Measurements from ENCODE around the gene CEP112. TPM values are rescaled to one million over a fixed set of nuclear protein-coding genes. Genes with fewer than 3 reads are reported as not detected.

The CEP112 gene
- total and polyA plus RNA-seq, 2 of the 13 experiments (the other 11 are each of a cell fraction or from before 2014, with no cell fraction given) = 1.2 to 3.4 TPM

GRCh38 chr17:66191593-66192377, at the start of gene CEP112 (continued):
- TF ChIP-seq, protein P1, sequence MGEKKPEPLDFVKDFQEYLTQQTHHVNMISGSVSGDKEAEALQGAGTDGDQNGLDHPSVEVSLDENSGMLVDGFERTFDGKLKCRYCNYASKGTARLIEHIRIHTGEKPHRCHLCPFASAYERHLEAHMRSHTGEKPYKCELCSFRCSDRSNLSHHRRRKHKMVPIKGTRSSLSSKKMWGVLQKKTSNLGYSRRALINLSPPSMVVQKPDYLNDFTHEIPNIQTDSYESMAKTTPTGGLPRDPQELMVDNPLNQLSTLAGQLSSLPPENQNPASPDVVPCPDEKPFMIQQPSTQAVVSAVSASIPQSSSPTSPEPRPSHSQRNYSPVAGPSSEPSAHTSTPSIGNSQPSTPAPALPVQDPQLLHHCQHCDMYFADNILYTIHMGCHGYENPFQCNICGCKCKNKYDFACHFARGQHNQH (CRISPR knock-in tag; IDR thresholded peaks at IDR 0.05) = no peak
- TF ChIP-seq YEATS4 (CRISPR knock-in tag; IDR thresholded peaks at IDR 0.05; ENCODE audit: borderline replicate concordance) (peak; percentile 74), ZBTB39 (CRISPR knock-in tag; IDR thresholded peaks at IDR 0.05) (no peak), SRSF1 (optimal IDR thresholded peaks at IDR 0.05; ENCODE audit: low read depth, low read length) (peak; percentile 75), BCL6 (CRISPR knock-in tag; IDR thresholded peaks at IDR 0.05) (no peak), RCOR2 (CRISPR knock-in tag; IDR thresholded peaks at IDR 0.05) (0 out of 2 replicates have a peak, but pooled peaks have one; percentile 5), ZSCAN30 (CRISPR knock-in tag; IDR thresholded peaks at IDR 0.05) (0 out of 2 replicates have a peak, but pooled peaks have one; percentile 72), GABPA (IDR thresholded peaks at IDR 0.05; ENCODE audit: low read depth, low read length) (no peak), GABPA (CRISPR knock-in tag; IDR thresholded peaks at IDR 0.05; ENCODE audit: low read depth) (peak; percentile 44; the same call in 1 of the 2 replicates), ZSCAN22 (CRISPR knock-in tag; IDR thresholded peaks at IDR 0.05) (no peak), RFXANK (CRISPR knock-in tag; IDR thresholded peaks at IDR 0.05) (no peak), ESRRA (CRISPR knock-in tag; IDR thresholded peaks at IDR 0.05; ENCODE audit: low read depth) (no peak), SALL1 (CRISPR knock-in tag; IDR thresholded peaks at IDR 0.05) (peak; percentile 62), BHLHE40 (IDR thresholded peaks at IDR 0.05; ENCODE audit: low read length) (no peak), PBX2 (CRISPR knock-in tag; IDR thresholded peaks at IDR 0.05) (no peak), ADNP (CRISPR knock-in tag; IDR thresholded peaks at IDR 0.05) (no peak), RBM39 (IDR thresholded peaks at IDR 0.05; ENCODE audit: low read depth, low read length, poor library complexity, severe bottlenecking) (peak; percentile 83), ZNF619 (CRISPR knock-in tag; IDR thresholded peaks at IDR 0.05) (no peak), ZNF703 (CRISPR knock-in tag; IDR thresholded peaks at IDR 0.05; ENCODE audit: borderline replicate concordance) (no peak)
- TF ChIP-seq, protein P2, sequence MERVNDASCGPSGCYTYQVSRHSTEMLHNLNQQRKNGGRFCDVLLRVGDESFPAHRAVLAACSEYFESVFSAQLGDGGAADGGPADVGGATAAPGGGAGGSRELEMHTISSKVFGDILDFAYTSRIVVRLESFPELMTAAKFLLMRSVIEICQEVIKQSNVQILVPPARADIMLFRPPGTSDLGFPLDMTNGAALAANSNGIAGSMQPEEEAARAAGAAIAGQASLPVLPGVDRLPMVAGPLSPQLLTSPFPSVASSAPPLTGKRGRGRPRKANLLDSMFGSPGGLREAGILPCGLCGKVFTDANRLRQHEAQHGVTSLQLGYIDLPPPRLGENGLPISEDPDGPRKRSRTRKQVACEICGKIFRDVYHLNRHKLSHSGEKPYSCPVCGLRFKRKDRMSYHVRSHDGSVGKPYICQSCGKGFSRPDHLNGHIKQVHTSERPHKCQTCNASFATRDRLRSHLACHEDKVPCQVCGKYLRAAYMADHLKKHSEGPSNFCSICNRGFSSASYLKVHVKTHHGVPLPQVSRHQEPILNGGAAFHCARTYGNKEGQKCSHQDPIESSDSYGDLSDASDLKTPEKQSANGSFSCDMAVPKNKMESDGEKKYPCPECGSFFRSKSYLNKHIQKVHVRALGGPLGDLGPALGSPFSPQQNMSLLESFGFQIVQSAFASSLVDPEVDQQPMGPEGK (CRISPR knock-in tag; IDR thresholded peaks at IDR 0.05) = no peak; the same call in none of the 2 replicates

Measured in HepG2 (cell line).